Right lung (tissue), 10 donors: ENCODE data around the gene SNAPIN. TPM values are rescaled to one million over a fixed set of nuclear protein-coding genes. Genes with fewer than 3 reads are reported as not detected.

ENCODE experiments used
- DNase-seq, 2 donors: peaks; one replicate each; pipeline ENCODE4 v3.0.0-alpha.2; 2013
- long read RNA-seq, 8 donors: transcript quantifications; one replicate each; lab custom pipeline, GENCODE V29; 2026
- polyA plus RNA-seq, 5 donors: library from polyadenylated mRNA; unstranded; fragments of 120-200 nt; gene quantifications; one replicate each; pipeline versions ENCODE4 v1.2.1 to v1.2.3, GENCODE V29; 2013; ENCODE audit warnings: inconsistent platforms in 1 of 5, low replicate concordance in 1 of 5; ENCODE audit not compliant: insufficient read length in 5 of 5, insufficient read depth in 1 of 5

SNAPIN gene
- polyA plus RNA-seq = 10 to 100 TPM; 38.5 to 48.6 (median 41.6) TPM
- long read RNA-seq, donor 1, transcript SNAPIN-204 (2 exons, 1,205 nt) = minor isoform, 5 of 46 reads
- long read RNA-seq, donor 1, transcript SNAPIN-201 (4 exons, 1,030 nt) = major isoform, 32 of 46 reads
- long read RNA-seq, donor 1, transcript SNAPIN-202 (3 exons, 922 nt) = minor isoform, 7 of 46 reads
- long read RNA-seq, donor 1, partial matches to known transcripts = 0 of 46 reads
- long read RNA-seq, donor 1, other reads (novel, unspliced or antisense) = 0 of 46 reads
- long read RNA-seq, donor 2, transcript SNAPIN-201 (4 exons, 1,030 nt) = major isoform, 16 of 201 reads
- long read RNA-seq, donor 2, partial matches to known transcripts = 95 of 201 reads
- long read RNA-seq, donor 2, other reads (novel, unspliced or antisense) = 86 of 201 reads
- long read RNA-seq, donor 3, transcript SNAPIN-201 (4 exons, 1,030 nt) = major isoform, 19 of 427 reads
- long read RNA-seq, donor 3, transcript SNAPIN-202 (3 exons, 922 nt) = minor isoform, 5 of 427 reads
- long read RNA-seq, donor 3, partial matches to known transcripts = 269 of 427 reads
- long read RNA-seq, donor 3, other reads (novel, unspliced or antisense) = 130 of 427 reads
- long read RNA-seq, donor 4, transcript SNAPIN-201 (4 exons, 1,030 nt) = major isoform, 10 of 250 reads
- long read RNA-seq, donor 4, partial matches to known transcripts = 99 of 250 reads
- long read RNA-seq, donor 4, other reads (novel, unspliced or antisense) = 134 of 250 reads
- long read RNA-seq, donor 5, transcript SNAPIN-202 (3 exons, 922 nt) = minor isoform, 11 of 580 reads
- long read RNA-seq, donor 5, transcript SNAPIN-201 (4 exons, 1,030 nt) = major isoform, 38 of 580 reads
- long read RNA-seq, donor 5, partial matches to known transcripts = 359 of 580 reads
- long read RNA-seq, donor 5, other reads (novel, unspliced or antisense) = 167 of 580 reads
- long read RNA-seq, donor 6, transcript SNAPIN-201 (4 exons, 1,030 nt) = major isoform, 30 of 351 reads
- long read RNA-seq, donor 6, transcript SNAPIN-204 (2 exons, 1,205 nt) = minor isoform, 5 of 351 reads
- long read RNA-seq, donor 6, partial matches to known transcripts = 196 of 351 reads
- long read RNA-seq, donor 6, other reads (novel, unspliced or antisense) = 115 of 351 reads
- long read RNA-seq, donor 7, transcript SNAPIN-201 (4 exons, 1,030 nt) = major isoform, 14 of 325 reads
- long read RNA-seq, donor 7, transcript SNAPIN-202 (3 exons, 922 nt) = minor isoform, 5 of 325 reads
- long read RNA-seq, donor 7, partial matches to known transcripts = 177 of 325 reads
- long read RNA-seq, donor 7, other reads (novel, unspliced or antisense) = 125 of 325 reads
- long read RNA-seq, donor 8, transcript SNAPIN-201 (4 exons, 1,030 nt) = major isoform, 12 of 14 reads
- long read RNA-seq, donor 8, partial matches to known transcripts = 0 of 14 reads
- long read RNA-seq, donor 8, other reads (novel, unspliced or antisense) = 0 of 14 reads

GRCh38 chr1:153658400-153659174 lies at the start of gene SNAPIN:
Gene SNAPIN (plus strand): TSS chr1:153658703. CDS start chr1:153658744, 41 bp downstream.
- peak; percentile 88 to 89 for DNase-seq

GRCh38 chr1:153608742-153609584 lies 49.5 kb upstream of the SNAPIN start:
- DNase-seq = peak; percentile 45 to 58

GRCh38 chr1:153609585-153609907 lies 49.0 kb upstream of the SNAPIN start:
- no peak for DNase-seq

GRCh38 chr1:153610334-153610733 lies 48.2 kb upstream of the SNAPIN start:
- no peak for DNase-seq

GRCh38 chr1:153610811-153611301 lies 47.6 kb upstream of the SNAPIN start:
- DNase-seq = no peak

GRCh38 chr1:153611356-153611755 lies 47.1 kb upstream of the SNAPIN start:
- no peak for DNase-seq

GRCh38 chr1:153612111-153612754 lies 46.3 kb upstream of the SNAPIN start:
- no peak for DNase-seq

- peak; percentile 67 to 71 for DNase-seq
Observed at GRCh38 chr1:153612755-153613331, 45.7 kb upstream of the SNAPIN start, which contains the start of gene S100A16. Gene S100A16 (minus strand): TSS chr1:153613137. CDS start chr1:153608151, 4,986 bp downstream.

- DNase-seq = no peak
Observed at GRCh38 chr1:153613406-153613805, 45.1 kb upstream of the SNAPIN start.

GRCh38 chr1:153614189-153614900 lies 44.2 kb upstream of the SNAPIN start:
- no peak for DNase-seq

GRCh38 chr1:153614906-153615305 lies 43.6 kb upstream of the SNAPIN start:
- DNase-seq = no peak

GRCh38 chr1:153615406-153615805 lies 43.1 kb upstream of the SNAPIN start:
- DNase-seq = no peak

GRCh38 chr1:153616144-153616916 lies 42.2 kb upstream of the SNAPIN start, which contains the start of gene S100A14:
Gene S100A14 (minus strand): TSS chr1:153616325. CDS start chr1:153615858, 467 bp downstream.
- peak; percentile 48 to 59 for DNase-seq

- peak; percentile 59 to 62 for DNase-seq
Observed at GRCh38 chr1:153616917-153617311, 41.6 kb upstream of the SNAPIN start.

- DNase-seq = no peak
Observed at GRCh38 chr1:153617663-153618062, 40.8 kb upstream of the SNAPIN start.

- DNase-seq = no peak
Observed at GRCh38 chr1:153619171-153619570, 39.3 kb upstream of the SNAPIN start.

- DNase-seq = no peak
Observed at GRCh38 chr1:153623101-153623500, 35.4 kb upstream of the SNAPIN start.
